ENCODE results near the gene MTUS2.

- TF ChIP-seq, protein P1, sequence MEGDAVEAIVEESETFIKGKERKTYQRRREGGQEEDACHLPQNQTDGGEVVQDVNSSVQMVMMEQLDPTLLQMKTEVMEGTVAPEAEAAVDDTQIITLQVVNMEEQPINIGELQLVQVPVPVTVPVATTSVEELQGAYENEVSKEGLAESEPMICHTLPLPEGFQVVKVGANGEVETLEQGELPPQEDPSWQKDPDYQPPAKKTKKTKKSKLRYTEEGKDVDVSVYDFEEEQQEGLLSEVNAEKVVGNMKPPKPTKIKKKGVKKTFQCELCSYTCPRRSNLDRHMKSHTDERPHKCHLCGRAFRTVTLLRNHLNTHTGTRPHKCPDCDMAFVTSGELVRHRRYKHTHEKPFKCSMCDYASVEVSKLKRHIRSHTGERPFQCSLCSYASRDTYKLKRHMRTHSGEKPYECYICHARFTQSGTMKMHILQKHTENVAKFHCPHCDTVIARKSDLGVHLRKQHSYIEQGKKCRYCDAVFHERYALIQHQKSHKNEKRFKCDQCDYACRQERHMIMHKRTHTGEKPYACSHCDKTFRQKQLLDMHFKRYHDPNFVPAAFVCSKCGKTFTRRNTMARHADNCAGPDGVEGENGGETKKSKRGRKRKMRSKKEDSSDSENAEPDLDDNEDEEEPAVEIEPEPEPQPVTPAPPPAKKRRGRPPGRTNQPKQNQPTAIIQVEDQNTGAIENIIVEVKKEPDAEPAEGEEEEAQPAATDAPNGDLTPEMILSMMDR (IDR thresholded peaks at IDR 0.05; ENCODE audit: poor library complexity) = no peak
- no peak for TF ChIP-seq EZH2 (IDR thresholded peaks at IDR 0.05; ENCODE audit: borderline replicate concordance)
Measured at GRCh38 chr13:29339386-29340272, 519.5 kb downstream of the MTUS2 start.

All from hepatocyte (in vitro differentiated cells).